Thyroid gland (tissue), 4 donors: Measurements from ENCODE around the gene PAX6. TPM values are rescaled to one million over a fixed set of nuclear protein-coding genes. Genes with fewer than 3 reads are reported as not detected.

Experiments used
- DNase-seq, 2 donors: peaks; one replicate each; pipeline ENCODE4 v3.0.0-alpha.2; 2019
- H3K27ac ChIP-seq, 3 donors: fragments of 200-600 bp; sonication (generic); 1 replicate in 2 of 3; 2 replicates in 1 of 3; pipeline ENCODE4 v1.5.1; 2016 to 2019; ENCODE audit warnings: mild to moderate bottlenecking in 1 of 3, moderate library complexity in 1 of 3
- H3K27me3 ChIP-seq: fragments of 200-600 bp; sonication (generic); one replicate; pipeline ENCODE4 v1.5.1; 2019
- H3K36me3 ChIP-seq, 2 donors: fragments of 200-600 bp; sonication (generic); one replicate each; pipeline ENCODE4 v1.5.1; 2016 to 2019
- H3K4me1 ChIP-seq, 2 donors: fragments of 200-600 bp; sonication (generic); one replicate each; pipeline ENCODE4 v1.5.1; 2017 to 2019
- H3K4me3 ChIP-seq, 3 donors: fragments of 200-600 bp; sonication (generic); replicated peaks in 1 of 3; 1 replicate in 2 of 3; 2 replicates in 1 of 3; pipeline ENCODE4 v1.5.1; 2016; ENCODE audit warnings: mild to moderate bottlenecking in 1 of 3
- H3K9me3 ChIP-seq: fragments of 200-600 bp; sonication (generic); one replicate; pipeline ENCODE4 v1.5.1; 2017
- POLR2A ChIP-seq, 2 donors: fragments of 450-650 bp; IDR thresholded peaks; one replicate each; pipeline ENCODE4 v1.6.1; 2017; ENCODE audit warnings: antibody characterized with exemption in 2 of 2, mild to moderate bottlenecking in 2 of 2, moderate library complexity in 1 of 2
- WGBS, 2 donors: methylation state at CpG; one replicate each; pipeline ENCODE4 v1.1.5; 2017; 5-methylcytosine and 5-hydroxymethylcytosine counted together
- intact Hi-C: fragments of 100-400 bp; cut with DNase I; formaldehyde crosslinking; loops from one replicate; pipeline ENCODE4 v1.15.1; 2023
- total RNA-seq, 4 donors: library from RNA; depleted of rRNA; stranded (reverse); fragments of >200 nt; gene quantifications; one replicate each; pipeline ENCODE4 v1.2.3, GENCODE V29; 2016
- TF ChIP-seq, protein P1 (sequence below), 6 experiments: fragments of 200-600 bp in 3 of 6; fragments of 450-650 bp in 3 of 6; sonication (generic) in 3 of 6; IDR thresholded peaks; one replicate each; pipeline ENCODE4 v1.5.1; 2016 to 2019; ENCODE audit warnings: antibody characterized with exemption in 6 of 6, mild to moderate bottlenecking in 2 of 6, inconsistent platforms in 1 of 6, moderate library complexity in 1 of 6

The PAX6 gene
- total RNA-seq: not detected

DNA sequence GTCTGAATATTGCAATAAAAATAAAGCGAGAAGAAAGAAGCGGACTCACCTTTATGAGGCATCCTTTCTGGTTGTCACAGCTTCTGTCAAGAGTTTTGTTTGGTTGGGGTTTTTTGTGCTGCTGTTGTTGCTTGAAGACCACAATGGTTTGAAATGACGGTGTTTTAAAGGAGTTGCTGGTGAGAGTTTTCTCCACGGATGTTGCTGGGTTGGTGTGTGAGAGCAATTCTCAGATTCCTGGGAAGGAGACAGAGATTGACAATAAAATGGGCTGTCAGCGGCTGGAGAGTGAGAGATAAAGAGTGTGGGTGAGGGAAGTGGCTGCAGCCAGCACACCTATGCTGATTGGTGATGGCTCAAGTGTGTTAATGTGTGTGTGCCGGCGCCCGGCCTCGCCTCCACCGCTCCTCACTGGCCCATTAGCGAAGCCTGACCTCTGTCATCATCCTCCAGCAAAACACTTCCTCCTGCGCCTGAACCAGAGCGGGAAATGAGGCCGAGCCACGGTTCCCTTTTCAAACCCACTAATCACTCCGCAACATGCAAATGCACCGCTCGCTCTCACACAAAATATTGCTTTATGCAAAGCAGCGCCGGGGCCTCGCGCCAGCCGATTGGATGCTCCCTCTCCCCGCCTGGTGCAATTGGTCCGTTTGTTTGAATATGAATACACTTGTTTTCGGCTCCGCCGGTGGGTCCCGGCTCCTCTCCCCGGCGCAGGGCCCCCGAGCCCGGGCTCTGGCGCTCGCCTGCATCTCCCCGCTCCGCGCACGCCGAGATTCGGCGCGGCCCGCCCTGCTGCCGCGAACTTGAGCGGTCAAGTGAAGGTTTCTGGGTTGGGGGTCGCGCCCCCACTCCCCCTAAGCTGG, at the start of gene PAX6:
Gene PAX6, minus strand, starts transcription at position 544 of the 869 bp plus-strand sequence. CDS start 4,911 bp downstream, outside the sequence.
- DNase-seq: no peak
- WGBS, 2 donors: 4 to 6% methylated on average over 27 of the region's 49 CpGs
- Histone ChIP-seq H3K36me3 (no peaks in the 10 kb centered on the region), H3K4me1 (peaks cover 42 to 73% of the 10 kb centered on the region in 2 donors), H3K9me3 (no peaks in the 10 kb centered on the region), H3K4me3 (peak within 1 kb of the TSS in 1 of 3 donors; percentile 25), H3K27me3 (peaks cover 93% of the 10 kb centered on the region), H3K27ac (no peak within 1 kb of the TSS)
- TF ChIP-seq, protein P1, sequence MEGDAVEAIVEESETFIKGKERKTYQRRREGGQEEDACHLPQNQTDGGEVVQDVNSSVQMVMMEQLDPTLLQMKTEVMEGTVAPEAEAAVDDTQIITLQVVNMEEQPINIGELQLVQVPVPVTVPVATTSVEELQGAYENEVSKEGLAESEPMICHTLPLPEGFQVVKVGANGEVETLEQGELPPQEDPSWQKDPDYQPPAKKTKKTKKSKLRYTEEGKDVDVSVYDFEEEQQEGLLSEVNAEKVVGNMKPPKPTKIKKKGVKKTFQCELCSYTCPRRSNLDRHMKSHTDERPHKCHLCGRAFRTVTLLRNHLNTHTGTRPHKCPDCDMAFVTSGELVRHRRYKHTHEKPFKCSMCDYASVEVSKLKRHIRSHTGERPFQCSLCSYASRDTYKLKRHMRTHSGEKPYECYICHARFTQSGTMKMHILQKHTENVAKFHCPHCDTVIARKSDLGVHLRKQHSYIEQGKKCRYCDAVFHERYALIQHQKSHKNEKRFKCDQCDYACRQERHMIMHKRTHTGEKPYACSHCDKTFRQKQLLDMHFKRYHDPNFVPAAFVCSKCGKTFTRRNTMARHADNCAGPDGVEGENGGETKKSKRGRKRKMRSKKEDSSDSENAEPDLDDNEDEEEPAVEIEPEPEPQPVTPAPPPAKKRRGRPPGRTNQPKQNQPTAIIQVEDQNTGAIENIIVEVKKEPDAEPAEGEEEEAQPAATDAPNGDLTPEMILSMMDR (IDR thresholded peaks at IDR 0.05): no peak
- TF ChIP-seq POLR2A (IDR thresholded peaks at IDR 0.05): no peak
- intact Hi-C loops: loop anchor here (5.0 kb wide), 1 partner anchor 54 kb away; no protein-coding TSS in a partner anchor

DNA sequence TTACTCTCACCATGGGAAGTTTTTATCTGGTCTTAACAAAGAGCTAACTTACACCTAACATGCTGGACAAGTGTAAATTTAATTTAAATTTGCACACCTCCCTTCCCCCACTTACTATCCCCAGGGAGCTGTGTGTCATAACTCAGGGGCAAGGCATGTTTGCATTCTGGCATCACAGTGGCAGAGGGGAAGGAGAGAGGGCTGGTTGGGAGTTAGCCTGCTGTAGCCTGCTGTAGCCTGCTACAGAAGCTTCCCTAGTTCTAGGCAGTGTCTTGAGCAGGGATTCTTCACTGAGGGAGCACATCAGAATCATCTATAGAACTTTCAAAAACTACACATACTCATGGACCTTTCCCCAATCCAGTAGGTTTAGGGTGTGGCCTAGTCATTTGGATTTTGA, 49.3 kb upstream of the PAX6 start:
- TF ChIP-seq, protein P1 (IDR thresholded peaks at IDR 0.05): no peak
- no peak for TF ChIP-seq POLR2A (IDR thresholded peaks at IDR 0.05)
- no peaks in the 10 kb centered on the region for H3K9me3 ChIP-seq
- H3K4me1 ChIP-seq: no peaks in the 10 kb centered on the region
- no peaks in the 10 kb centered on the region for H3K27me3 ChIP-seq
- H3K36me3 ChIP-seq: no peaks in the 10 kb centered on the region
- intact Hi-C loops: no loop called here
- DNase-seq: no peak
- no peak overlapping the region for H3K4me3 ChIP-seq
- H3K27ac ChIP-seq: no peak overlapping the region

DNA sequence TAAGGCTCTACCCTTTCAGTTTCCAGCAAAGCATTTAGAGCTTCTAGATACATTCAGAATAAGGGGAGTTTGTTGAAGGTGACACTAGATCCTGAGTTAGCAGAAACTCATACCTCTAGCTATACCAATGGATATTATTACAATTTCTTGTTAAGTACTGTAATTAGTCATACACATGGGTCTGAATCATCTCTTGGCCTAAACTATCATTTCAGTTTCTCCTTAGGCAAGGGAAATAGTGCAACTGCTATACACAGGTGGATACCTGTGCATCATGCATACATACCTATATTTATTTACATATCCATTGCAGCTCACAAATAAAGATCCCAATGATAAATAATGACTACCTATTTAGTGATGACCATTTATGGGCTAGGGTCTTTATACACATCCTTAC, 45.1 kb upstream of the PAX6 start:
- H3K9me3 ChIP-seq: no peaks in the 10 kb centered on the region
- no peak overlapping the region for H3K27ac ChIP-seq
- no peaks in the 10 kb centered on the region for H3K4me1 ChIP-seq
- DNase-seq: no peak
- H3K27me3 ChIP-seq: no peaks in the 10 kb centered on the region
- no peak overlapping the region for H3K4me3 ChIP-seq
- intact Hi-C loops: no loop called here
- TF ChIP-seq, protein P1 (IDR thresholded peaks at IDR 0.05): no peak
- no peak for TF ChIP-seq POLR2A (IDR thresholded peaks at IDR 0.05)
- no peaks in the 10 kb centered on the region for H3K36me3 ChIP-seq

DNA sequence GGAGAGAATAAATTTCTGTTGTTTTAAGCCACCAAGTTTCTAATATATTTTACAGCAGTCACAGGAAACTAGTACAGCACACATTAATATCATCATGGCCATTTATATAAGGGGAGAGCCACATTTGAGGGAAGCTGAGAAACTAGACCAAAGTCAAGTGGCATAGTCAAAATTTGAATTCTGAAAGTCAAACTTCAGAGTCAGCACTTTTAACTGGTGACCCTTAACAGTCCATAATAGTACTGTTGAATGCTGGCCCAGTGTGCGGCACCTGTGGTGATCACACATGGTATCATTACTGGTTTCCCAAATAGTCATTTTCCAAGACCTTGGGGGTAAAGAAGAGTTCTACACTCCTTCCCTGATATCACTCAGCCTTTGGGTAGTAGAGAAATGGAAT, 44.3 kb upstream of the PAX6 start:
- Histone ChIP-seq H3K4me3 (no peak overlapping the region), H3K4me1 (no peaks in the 10 kb centered on the region), H3K27ac (no peak overlapping the region), H3K27me3 (no peaks in the 10 kb centered on the region), H3K9me3 (no peaks in the 10 kb centered on the region), H3K36me3 (no peaks in the 10 kb centered on the region)
- DNase-seq: no peak
- intact Hi-C loops: no loop called here
- no peak for TF ChIP-seq POLR2A (IDR thresholded peaks at IDR 0.05)
- TF ChIP-seq, protein P1 (IDR thresholded peaks at IDR 0.05): no peak
- WGBS, 2 donors: 87 to 96% methylated on average over 1 of the region's 1 CpG

DNA sequence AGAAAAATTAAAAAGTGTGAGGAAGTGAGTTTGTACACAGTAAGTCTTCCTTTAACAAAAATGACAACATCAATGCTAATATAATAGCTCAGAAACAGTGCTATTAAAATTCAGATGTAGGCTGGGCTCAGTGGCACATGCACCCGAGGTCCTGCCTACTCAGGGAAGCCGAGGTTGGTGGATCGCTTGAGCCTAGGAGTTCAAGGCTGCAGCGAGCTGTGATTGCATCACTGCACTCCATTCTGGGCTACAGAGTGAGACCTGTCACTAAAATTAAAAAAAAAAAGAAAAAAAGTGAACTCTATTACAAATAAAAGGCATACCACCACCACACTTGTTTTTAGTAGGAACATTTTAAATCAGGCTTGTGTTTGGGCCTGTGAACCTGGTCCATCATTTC, 39.2 kb upstream of the PAX6 start:
- no peak overlapping the region for H3K4me3 ChIP-seq
- H3K9me3 ChIP-seq: no peaks in the 10 kb centered on the region
- intact Hi-C loops: no loop called here
- H3K27me3 ChIP-seq: no peaks in the 10 kb centered on the region
- no peaks in the 10 kb centered on the region for H3K4me1 ChIP-seq
- TF ChIP-seq, protein P1 (IDR thresholded peaks at IDR 0.05): no peak
- TF ChIP-seq POLR2A (IDR thresholded peaks at IDR 0.05): no peak
- WGBS, 2 donors: 85 to 89% methylated on average over 4 of the region's 4 CpGs
- DNase-seq: no peak
- H3K27ac ChIP-seq: no peak overlapping the region
- H3K36me3 ChIP-seq: no peaks in the 10 kb centered on the region
